ENCODE results near the gene TENT4A. TPM values are rescaled to one million over a fixed set of nuclear protein-coding genes. Genes with fewer than 3 reads are reported as not detected.
A peak's percentile ranks its signal among the peaks of the same experiment; 100 is the strongest.

The TENT4A gene
- total RNA-seq, 2 experiments from 2014 or later: 29.2 to 33.3 TPM

DNA sequence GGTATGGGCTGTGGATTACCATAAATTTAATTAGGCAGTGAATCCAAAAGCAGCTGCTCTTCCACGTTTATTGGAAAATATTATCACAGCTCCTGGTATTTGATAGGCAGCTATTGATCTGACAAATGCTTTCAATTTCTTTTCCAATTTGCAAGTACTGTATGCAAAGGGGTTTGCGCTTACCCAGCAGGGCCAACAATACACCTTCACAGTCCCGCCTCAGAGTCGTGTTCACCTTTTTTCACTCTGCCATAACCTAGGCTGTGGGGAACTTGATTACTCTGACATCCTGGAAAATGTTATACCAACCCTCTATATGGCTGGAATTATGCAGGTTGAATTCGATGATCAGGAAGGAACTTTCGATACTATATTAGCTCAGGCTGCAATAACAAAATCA is 32.3 kb upstream of the TENT4A start:
- Mint-ChIP-seq H3K9me3 (ENCODE audit: low read depth) (no peaks in the 10 kb centered on the region), H3K4me1 (no peaks in the 10 kb centered on the region), H3K4me3 (no peak overlapping the region), H3K36me3 (ENCODE audit: low read depth) (no peaks in the 10 kb centered on the region), H3K27me3 (peaks cover 19% of the 10 kb centered on the region), H3K27ac (no peak overlapping the region)
- ATAC-seq (no peak), DNase-seq (no peak)
- ChIA-PET POLR2A (interaction anchor here (0.6 kb wide), 2 partner anchors 56 to 699 kb away, joined by 4 to 5 read pairs; no protein-coding TSS in a partner anchor), CTCF (interaction anchor here (0.8 to 1.5 kb wide), 2 partner anchors 15 kb away, joined by 3 to 6 read pairs; no protein-coding TSS in a partner anchor)
- intact Hi-C loops (cut with DNase I, micrococcal nuclease): no loop called here

DNA sequence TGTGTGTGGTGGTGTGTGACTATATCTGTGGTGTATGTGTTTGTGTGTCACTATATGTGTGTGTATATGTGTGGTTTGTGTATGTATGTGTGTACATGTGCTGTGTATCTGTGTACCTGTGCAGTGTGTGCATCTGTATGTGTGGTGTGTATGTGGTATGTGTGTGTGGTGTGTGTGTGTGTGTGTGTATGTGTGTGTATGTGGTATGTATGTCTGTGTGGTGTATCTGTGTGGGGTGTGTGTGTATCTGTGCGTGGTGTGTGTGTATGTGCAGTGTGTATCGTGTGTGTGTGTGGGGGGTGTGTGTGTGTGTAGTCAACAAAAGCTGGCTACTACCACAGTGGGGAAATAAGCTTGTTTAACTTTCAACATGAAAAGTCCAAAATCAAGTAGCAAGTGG is 31.6 kb upstream of the TENT4A start:
- no peaks in the 10 kb centered on the region for H3K36me3 Mint-ChIP-seq (ENCODE audit: low read depth)
- H3K27ac Mint-ChIP-seq: no peak overlapping the region
- no peak overlapping the region for H3K4me3 Mint-ChIP-seq
- DNase-seq (no peak), ATAC-seq (no peak)
- H3K9me3 Mint-ChIP-seq (ENCODE audit: low read depth): no peaks in the 10 kb centered on the region
- H3K27me3 Mint-ChIP-seq: peaks cover 23% of the 10 kb centered on the region
- H3K4me1 Mint-ChIP-seq: no peaks in the 10 kb centered on the region
- ChIA-PET POLR2A (no interaction called here), CTCF (no interaction called here)
- intact Hi-C loops (cut with DNase I, micrococcal nuclease): no loop called here

DNA sequence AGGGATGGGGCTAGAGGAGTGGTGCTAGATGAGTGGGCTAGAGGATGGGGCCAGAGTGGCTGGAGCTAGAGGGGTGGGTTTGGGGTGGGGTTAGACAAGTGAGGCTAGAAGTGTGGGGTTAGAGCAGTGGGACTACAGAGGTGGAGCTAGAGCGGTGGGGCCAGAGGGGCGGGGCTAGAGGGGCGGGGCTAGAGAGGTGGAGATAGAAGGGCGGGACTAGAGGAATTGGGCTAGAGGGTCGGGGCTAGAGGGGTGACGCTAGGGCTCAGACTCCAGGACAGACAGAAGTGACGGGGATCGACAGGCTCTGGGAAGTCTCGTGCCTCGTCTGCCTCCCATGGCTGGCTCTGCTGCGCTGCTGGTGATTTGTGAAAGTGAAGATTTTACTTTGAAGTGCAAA is 31.0 kb upstream of the TENT4A start:
- Mint-ChIP-seq H3K27ac (no peak overlapping the region), H3K4me1 (peaks cover under 1% of the 10 kb centered on the region), H3K36me3 (ENCODE audit: low read depth) (no peaks in the 10 kb centered on the region), H3K4me3 (no peak overlapping the region), H3K27me3 (peaks cover 23% of the 10 kb centered on the region), H3K9me3 (ENCODE audit: low read depth) (no peaks in the 10 kb centered on the region)
- ChIA-PET CTCF (interaction anchor here (0.6 kb wide), 1 partner anchor 18 kb away, joined by 3 read pairs; no protein-coding TSS in a partner anchor), POLR2A (no interaction called here)
- ATAC-seq: no peak
- intact Hi-C loops (cut with DNase I, micrococcal nuclease): no loop called here
- no peak for DNase-seq

DNA sequence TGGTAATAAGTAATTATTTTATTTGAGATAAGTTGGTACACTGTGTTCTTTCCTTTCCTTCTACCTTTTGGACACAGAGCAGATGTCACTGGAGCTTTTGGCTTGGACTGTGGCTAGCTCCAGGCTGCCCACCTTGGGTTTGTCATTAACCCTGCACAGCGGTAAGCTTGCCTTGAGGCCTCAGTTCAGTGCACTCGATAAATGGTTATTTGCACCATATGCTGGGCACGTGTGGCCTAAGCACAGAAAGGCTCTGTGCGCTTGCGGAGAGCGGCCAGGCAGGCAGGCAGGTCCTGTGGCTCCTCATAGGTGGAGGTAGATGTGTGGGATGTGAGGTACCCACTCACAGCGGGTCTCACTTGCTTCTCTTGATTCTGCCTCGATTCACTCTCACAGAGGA is 30.0 kb upstream of the TENT4A start:
- ATAC-seq (no peak), DNase-seq (no peak)
- Mint-ChIP-seq H3K4me1 (peaks cover 5% of the 10 kb centered on the region), H3K4me3 (no peak overlapping the region), H3K27ac (no peak overlapping the region), H3K9me3 (ENCODE audit: low read depth) (no peaks in the 10 kb centered on the region), H3K27me3 (peaks cover 30% of the 10 kb centered on the region), H3K36me3 (ENCODE audit: low read depth) (no peaks in the 10 kb centered on the region)
- ChIA-PET CTCF (no interaction called here), POLR2A (no interaction called here)
- intact Hi-C loops (cut with DNase I, micrococcal nuclease): no loop called here

GRCh38 chr5:6684075-6684474 is 29.2 kb upstream of the TENT4A start:
- no peak overlapping the region for H3K4me3 Mint-ChIP-seq
- intact Hi-C loops (cut with DNase I, micrococcal nuclease): no loop called here
- H3K4me1 Mint-ChIP-seq: peaks cover 5% of the 10 kb centered on the region
- no peaks in the 10 kb centered on the region for H3K36me3 Mint-ChIP-seq (ENCODE audit: low read depth)
- peaks cover 31% of the 10 kb centered on the region for H3K27me3 Mint-ChIP-seq
- POLR2A ChIA-PET: no interaction called here
- no peak for ATAC-seq
- no peaks in the 10 kb centered on the region for H3K9me3 Mint-ChIP-seq (ENCODE audit: low read depth)
- CTCF ChIA-PET: no interaction called here
- no peak overlapping the region for H3K27ac Mint-ChIP-seq
- DNase-seq: no peak

DNA sequence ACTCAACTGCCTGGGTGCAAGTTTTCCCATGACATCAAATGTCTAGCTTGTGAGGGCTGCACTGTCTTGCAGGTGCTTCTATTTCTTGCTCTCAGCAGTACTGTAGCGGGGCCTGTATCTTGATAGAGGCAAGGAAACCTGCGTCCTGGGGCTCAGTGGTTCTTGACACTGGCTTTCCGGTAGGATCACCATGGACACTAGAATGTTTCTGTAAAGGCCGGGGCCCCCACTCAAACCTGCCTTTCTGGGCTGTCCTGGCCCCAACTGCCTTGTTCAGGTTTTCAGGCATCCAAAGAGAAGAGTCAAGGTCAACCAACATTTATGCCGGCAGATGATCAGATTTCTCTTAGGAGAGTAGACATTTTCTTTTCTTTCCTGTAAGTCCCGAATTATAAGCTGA is 26.7 kb upstream of the TENT4A start:
- intact Hi-C loops (cut with DNase I, micrococcal nuclease): no loop called here
- H3K4me1 Mint-ChIP-seq: peaks cover 5% of the 10 kb centered on the region
- no peak for DNase-seq
- H3K27me3 Mint-ChIP-seq: peaks cover 41% of the 10 kb centered on the region
- H3K4me3 Mint-ChIP-seq: no peak overlapping the region
- POLR2A ChIA-PET: no interaction called here
- no peak overlapping the region for H3K27ac Mint-ChIP-seq
- H3K36me3 Mint-ChIP-seq (ENCODE audit: low read depth): no peaks in the 10 kb centered on the region
- no peaks in the 10 kb centered on the region for H3K9me3 Mint-ChIP-seq (ENCODE audit: low read depth)
- ATAC-seq: no peak
- CTCF ChIA-PET: interaction anchor here (1.1 kb wide), 1 partner anchor 58 kb away, joined by 3 read pairs; no protein-coding TSS in a partner anchor

DNA sequence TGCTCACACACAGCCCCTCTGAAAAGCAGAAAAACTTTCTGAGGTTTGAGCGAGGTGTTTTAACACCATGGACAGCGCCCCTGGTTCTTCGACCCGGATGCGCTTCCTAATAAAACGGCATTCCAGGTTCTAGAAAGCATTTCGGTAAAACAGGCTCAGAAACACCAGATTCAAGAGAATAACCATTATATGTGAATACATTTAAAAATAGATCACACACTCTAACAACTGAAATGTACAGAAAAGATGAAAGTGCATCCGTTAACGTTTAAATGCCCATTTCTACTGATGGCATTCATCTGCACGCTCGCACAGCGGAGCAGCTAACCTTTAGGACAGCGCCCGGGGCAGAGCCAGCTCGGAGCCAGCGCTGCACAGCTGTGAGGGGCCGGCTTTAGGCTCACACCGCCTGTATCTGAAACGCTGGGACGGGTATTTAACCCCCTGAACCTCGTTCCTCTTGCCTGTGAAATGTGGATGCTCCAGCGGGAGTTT is 26.3 kb upstream of the TENT4A start:
- H3K27ac Mint-ChIP-seq: no peak overlapping the region
- DNase-seq (peak; percentile 28), ATAC-seq (peak; percentile 63)
- peaks cover 5% of the 10 kb centered on the region for H3K4me1 Mint-ChIP-seq
- H3K9me3 Mint-ChIP-seq (ENCODE audit: low read depth): no peaks in the 10 kb centered on the region
- peaks cover 36% of the 10 kb centered on the region for H3K27me3 Mint-ChIP-seq
- POLR2A ChIA-PET: no interaction called here
- H3K4me3 Mint-ChIP-seq: no peak overlapping the region
- CTCF ChIA-PET: interaction anchor here (1.1 kb wide), 1 partner anchor 58 kb away, joined by 3 read pairs; no protein-coding TSS in a partner anchor
- H3K36me3 Mint-ChIP-seq (ENCODE audit: low read depth): no peaks in the 10 kb centered on the region
- intact Hi-C loops (cut with DNase I, micrococcal nuclease): no loop called here

DNA sequence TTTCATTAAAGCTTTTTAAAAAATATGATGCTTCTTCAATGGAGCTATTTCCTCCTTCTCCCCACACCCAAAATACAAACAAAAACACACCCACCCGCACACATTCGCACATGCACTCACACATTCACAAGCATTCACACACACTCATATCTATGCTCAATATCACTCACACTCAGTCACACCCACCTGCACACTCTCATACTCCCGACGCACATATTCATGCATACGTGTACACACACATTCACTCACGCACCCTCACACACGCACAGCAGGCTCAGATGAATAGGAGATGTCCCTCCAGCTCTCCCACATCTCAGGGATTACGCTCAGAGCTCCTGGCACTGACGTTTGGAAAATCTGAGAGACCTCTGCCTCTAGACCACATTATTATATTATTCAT is 25.7 kb upstream of the TENT4A start:
- H3K36me3 Mint-ChIP-seq (ENCODE audit: low read depth): no peaks in the 10 kb centered on the region
- no peak for ATAC-seq
- DNase-seq: no peak
- no peak overlapping the region for H3K27ac Mint-ChIP-seq
- H3K4me1 Mint-ChIP-seq: peaks cover 5% of the 10 kb centered on the region
- H3K9me3 Mint-ChIP-seq (ENCODE audit: low read depth): no peaks in the 10 kb centered on the region
- intact Hi-C loops (cut with DNase I, micrococcal nuclease): no loop called here
- ChIA-PET POLR2A (no interaction called here), CTCF (no interaction called here)
- H3K4me3 Mint-ChIP-seq: no peak overlapping the region
- H3K27me3 Mint-ChIP-seq: peaks cover 37% of the 10 kb centered on the region

GRCh38 chr5:6692906-6693305 is 20.3 kb upstream of the TENT4A start:
- CTCF ChIA-PET: no interaction called here
- Mint-ChIP-seq H3K4me1 (no peaks in the 10 kb centered on the region), H3K27ac (no peak overlapping the region), H3K9me3 (ENCODE audit: low read depth) (no peaks in the 10 kb centered on the region), H3K4me3 (no peak overlapping the region), H3K27me3 (peaks cover 34% of the 10 kb centered on the region), H3K36me3 (ENCODE audit: low read depth) (no peaks in the 10 kb centered on the region)
- POLR2A ChIA-PET: interaction anchor here (0.7 kb wide), 1 partner anchor 16 kb away, joined by 3 read pairs; no protein-coding TSS in a partner anchor
- DNase-seq: no peak
- peak; percentile 70 for ATAC-seq
- intact Hi-C loops (cut with DNase I, micrococcal nuclease): no loop called here

GRCh38 chr5:6698696-6699095 is 14.5 kb upstream of the TENT4A start:
- ChIA-PET CTCF (interaction anchor here (0.6 kb wide), 1 partner anchor 97 kb away, joined by 3 read pairs; no protein-coding TSS in a partner anchor), POLR2A (no interaction called here)
- Mint-ChIP-seq H3K36me3 (ENCODE audit: low read depth) (no peaks in the 10 kb centered on the region), H3K9me3 (ENCODE audit: low read depth) (no peaks in the 10 kb centered on the region), H3K27me3 (peaks cover 28% of the 10 kb centered on the region), H3K4me1 (no peaks in the 10 kb centered on the region), H3K4me3 (no peak overlapping the region), H3K27ac (no peak overlapping the region)
- intact Hi-C loops (cut with DNase I, micrococcal nuclease): no loop called here
- ATAC-seq (no peak), DNase-seq (no peak)

DNA sequence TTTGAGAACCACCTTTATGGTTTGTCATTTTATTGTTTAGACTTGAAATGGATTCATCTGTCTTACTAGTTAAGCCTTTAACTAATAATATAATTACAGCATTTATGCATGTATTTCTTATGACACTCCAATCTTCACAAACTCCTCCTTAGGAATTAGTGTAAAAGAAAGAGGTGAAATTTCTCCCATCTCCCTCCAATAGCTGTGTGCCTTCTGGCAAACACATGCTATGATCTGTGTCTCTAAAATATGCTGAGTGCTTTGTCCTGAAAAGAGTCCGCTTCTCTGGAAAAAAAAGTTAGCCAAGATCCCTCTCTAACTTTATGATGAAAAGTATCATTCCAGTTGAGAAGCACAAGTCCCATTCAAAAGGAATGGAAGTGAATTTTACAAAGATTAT is 13.9 kb upstream of the TENT4A start:
- Mint-ChIP-seq H3K4me3 (no peak overlapping the region), H3K27me3 (peaks cover 26% of the 10 kb centered on the region), H3K36me3 (ENCODE audit: low read depth) (no peaks in the 10 kb centered on the region), H3K27ac (no peak overlapping the region), H3K4me1 (no peaks in the 10 kb centered on the region), H3K9me3 (ENCODE audit: low read depth) (no peaks in the 10 kb centered on the region)
- no peak for DNase-seq
- ChIA-PET POLR2A (no interaction called here), CTCF (no interaction called here)
- intact Hi-C loops (cut with DNase I, micrococcal nuclease): no loop called here
- no peak for ATAC-seq

- intact Hi-C loops (cut with DNase I, micrococcal nuclease): no loop called here
- H3K4me3 Mint-ChIP-seq: no peak overlapping the region
- H3K27ac Mint-ChIP-seq: no peak overlapping the region
- no peaks in the 10 kb centered on the region for H3K36me3 Mint-ChIP-seq (ENCODE audit: low read depth)
- H3K9me3 Mint-ChIP-seq (ENCODE audit: low read depth): no peaks in the 10 kb centered on the region
- H3K27me3 Mint-ChIP-seq: peaks cover 25% of the 10 kb centered on the region
- DNase-seq (no peak), ATAC-seq (no peak)
- POLR2A ChIA-PET: no interaction called here
- H3K4me1 Mint-ChIP-seq: peaks cover 4% of the 10 kb centered on the region
- CTCF ChIA-PET: interaction anchor here (0.6 to 1.1 kb wide), 2 partner anchors 45 to 539 kb away, joined by 3 read pairs; no protein-coding TSS in a partner anchor
Observed at GRCh38 chr5:6700074-6700684, 13.1 kb upstream of the TENT4A start.

All from activated CD4-positive, alpha-beta T cell treated with anti-CD3 and anti-CD28 coated beads for 36 hours (primary cell).